ENCODE results near the gene DCHS2.

DNA sequence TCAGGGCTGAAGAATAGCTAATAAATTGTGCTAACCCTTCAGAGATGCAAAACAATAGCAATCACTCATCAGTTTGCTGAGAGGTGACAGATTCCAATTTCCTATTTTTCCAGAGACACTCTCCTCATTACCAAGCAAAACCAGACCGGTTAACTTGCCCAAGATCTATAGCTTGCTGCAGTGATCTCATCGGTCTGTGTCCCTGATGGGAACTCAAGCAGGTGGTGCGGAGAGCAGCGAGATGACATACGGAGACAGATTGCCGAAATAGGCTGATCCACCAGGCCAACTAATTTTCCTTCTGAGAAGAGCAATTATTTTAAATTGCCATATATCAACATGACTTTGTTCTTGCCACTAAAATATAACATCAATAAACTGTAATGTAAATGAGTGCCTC is 10.5 kb upstream of the DCHS2 start:
- TF ChIP-seq CTCF (IDR thresholded peaks at IDR 0.05) (no peak), POLR2A (IDR thresholded peaks at IDR 0.05) (no peak), EP300 (IDR thresholded peaks at IDR 0.05) (no peak)

Data from tibial nerve (tissue), 4 donors.